Liver (tissue), 2 donors: ENCODE measurements around the gene TMEM163.

Source experiments
- TF ChIP-seq, protein P1 (sequence below): IDR thresholded peaks from 2 replicates; pipeline ENCODE4 v1.6.1; 2016; ENCODE audit warnings: antibody characterized with exemption
- TF ChIP-seq, protein P2 (sequence below): fragments of 150-350 bp; IDR thresholded peaks from 2 replicates; pipeline ENCODE4 v1.5.1; 2017; ENCODE audit warnings: improper control_type of control experiment, low read depth, low read length; ENCODE audit not compliant: missing input control
- donor health status: healthy.

DNA sequence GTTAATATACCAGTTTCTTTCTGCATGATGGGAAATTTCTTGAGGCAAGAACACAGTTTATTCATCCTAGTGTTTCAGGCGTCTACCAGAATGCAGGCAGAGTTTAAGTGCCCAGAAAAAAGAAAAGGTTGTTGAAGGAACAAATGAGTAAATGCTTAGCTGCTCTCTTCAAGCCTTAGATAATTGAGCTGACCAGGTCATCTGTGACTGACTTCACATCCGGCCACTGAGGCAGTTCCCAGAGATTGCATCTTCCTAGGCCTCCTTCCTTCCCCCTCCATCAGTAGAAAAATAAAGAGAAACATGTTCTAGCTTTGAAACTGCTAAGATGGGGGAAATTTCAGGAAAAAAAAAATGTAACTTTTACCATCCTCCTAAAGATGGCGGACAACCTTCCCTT lies 9.4 kb upstream of the TMEM163 start:
- TF ChIP-seq, protein P1, sequence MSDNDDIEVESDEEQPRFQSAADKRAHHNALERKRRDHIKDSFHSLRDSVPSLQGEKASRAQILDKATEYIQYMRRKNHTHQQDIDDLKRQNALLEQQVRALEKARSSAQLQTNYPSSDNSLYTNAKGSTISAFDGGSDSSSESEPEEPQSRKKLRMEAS = no peak
- TF ChIP-seq, protein P2, sequence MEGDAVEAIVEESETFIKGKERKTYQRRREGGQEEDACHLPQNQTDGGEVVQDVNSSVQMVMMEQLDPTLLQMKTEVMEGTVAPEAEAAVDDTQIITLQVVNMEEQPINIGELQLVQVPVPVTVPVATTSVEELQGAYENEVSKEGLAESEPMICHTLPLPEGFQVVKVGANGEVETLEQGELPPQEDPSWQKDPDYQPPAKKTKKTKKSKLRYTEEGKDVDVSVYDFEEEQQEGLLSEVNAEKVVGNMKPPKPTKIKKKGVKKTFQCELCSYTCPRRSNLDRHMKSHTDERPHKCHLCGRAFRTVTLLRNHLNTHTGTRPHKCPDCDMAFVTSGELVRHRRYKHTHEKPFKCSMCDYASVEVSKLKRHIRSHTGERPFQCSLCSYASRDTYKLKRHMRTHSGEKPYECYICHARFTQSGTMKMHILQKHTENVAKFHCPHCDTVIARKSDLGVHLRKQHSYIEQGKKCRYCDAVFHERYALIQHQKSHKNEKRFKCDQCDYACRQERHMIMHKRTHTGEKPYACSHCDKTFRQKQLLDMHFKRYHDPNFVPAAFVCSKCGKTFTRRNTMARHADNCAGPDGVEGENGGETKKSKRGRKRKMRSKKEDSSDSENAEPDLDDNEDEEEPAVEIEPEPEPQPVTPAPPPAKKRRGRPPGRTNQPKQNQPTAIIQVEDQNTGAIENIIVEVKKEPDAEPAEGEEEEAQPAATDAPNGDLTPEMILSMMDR = no peak
